AML-193 (cell line): ENCODE data around the gene NANS.

Experiments
- DNase-seq, 2 experiments: peaks; one replicate each; lab custom pipeline; 2025; lab: John Stamatoyannopoulos, UW

The NANS gene

GRCh38 chr9:98038958-98039357 lies 17.6 kb upstream of the NANS start:
- no peak for DNase-seq

DNA sequence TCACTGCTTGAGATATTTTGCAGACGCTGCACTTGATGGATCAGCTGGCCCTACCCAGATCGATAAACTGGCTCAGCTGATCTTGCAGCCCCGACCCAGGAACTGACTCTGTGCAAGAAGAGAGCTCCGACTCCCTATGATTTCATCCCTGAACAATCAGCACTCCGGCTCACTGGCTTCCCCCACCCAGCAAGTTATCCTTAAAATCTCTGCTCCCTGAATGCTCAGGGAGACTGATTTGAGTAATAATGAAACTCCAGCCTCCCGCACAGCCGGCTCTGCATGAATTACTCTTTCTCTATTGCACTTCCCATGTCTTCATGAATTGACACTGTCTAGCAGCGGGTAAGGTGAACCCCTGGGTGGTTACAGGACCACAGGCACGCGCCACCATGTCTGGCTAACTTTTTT lies 16.9 kb upstream of the NANS start:
- no peak for DNase-seq

GRCh38 chr9:98040212-98040611 lies 16.3 kb upstream of the NANS start:
- no peak for DNase-seq

DNA sequence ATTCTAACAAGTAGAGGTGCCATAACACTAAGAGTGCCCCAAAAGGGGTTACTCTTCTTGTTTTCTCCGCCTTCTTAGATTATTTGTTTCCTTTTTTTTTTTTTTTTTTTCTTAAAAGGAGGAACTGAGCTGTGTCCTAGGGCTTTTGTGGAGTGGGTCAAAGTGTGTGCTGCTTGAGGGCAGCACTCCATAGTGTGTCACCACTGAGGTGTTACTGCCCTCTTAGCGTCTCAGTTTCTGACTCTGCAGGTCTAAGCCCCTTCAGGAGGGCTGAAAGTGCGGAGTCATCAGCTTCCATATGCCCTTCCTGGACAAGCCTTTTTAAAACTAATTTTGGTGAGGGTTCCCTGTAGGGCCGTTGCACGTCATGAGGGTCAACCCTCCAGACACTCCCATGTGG lies 12.6 kb upstream of the NANS start:
- DNase-seq, result no peak

DNA sequence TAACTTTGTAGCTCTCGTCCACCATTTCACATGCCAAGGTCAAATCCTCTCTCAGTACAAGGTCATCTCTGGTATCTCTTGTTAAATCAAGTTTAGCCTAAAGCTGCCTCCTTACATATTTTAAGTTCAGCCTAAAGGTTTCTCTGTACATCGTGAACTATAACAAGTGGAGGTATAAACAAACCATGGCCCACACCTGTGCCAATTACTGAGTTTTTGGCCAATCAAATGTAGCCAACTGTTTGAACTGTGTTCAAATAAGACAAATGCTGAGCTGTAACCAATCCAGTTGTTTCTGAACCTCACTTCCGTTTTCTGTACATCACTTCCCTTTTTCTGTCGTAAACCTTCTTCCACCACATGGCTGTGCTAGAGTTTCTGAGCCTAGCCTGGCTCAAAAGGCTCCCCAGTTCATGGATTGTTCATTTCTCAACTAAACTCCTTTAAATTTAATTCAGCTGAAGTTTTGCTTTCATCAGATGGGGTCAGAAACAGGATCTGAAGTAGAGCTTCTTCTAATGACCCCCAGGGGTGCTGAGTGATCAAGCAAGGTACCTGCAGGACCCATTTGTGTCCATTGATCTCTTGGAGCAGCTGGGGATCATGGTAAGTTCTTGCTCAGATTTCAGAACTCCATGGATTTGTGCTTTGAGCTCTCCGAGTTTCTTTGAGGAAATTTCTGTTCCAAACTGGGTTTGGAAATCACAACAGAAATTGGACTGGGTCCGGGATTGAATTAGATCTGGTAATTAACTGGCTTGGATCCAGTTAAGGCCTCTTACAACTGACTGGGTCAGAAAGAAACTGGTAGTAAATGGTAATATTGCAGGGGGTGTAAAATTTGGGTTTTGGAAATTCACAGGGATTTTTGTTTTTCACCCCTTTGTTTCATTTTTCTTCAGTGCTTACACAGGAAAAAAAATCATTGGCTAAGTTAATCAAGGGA lies 11.0 kb upstream of the NANS start:
- peak; percentile 92 to 95 for DNase-seq

GRCh38 chr9:98046180-98046543 lies 10.4 kb upstream of the NANS start:
- DNase-seq, result no peak

GRCh38 chr9:98047002-98047401 lies 9.5 kb upstream of the NANS start:
- DNase-seq, result no peak

DNA sequence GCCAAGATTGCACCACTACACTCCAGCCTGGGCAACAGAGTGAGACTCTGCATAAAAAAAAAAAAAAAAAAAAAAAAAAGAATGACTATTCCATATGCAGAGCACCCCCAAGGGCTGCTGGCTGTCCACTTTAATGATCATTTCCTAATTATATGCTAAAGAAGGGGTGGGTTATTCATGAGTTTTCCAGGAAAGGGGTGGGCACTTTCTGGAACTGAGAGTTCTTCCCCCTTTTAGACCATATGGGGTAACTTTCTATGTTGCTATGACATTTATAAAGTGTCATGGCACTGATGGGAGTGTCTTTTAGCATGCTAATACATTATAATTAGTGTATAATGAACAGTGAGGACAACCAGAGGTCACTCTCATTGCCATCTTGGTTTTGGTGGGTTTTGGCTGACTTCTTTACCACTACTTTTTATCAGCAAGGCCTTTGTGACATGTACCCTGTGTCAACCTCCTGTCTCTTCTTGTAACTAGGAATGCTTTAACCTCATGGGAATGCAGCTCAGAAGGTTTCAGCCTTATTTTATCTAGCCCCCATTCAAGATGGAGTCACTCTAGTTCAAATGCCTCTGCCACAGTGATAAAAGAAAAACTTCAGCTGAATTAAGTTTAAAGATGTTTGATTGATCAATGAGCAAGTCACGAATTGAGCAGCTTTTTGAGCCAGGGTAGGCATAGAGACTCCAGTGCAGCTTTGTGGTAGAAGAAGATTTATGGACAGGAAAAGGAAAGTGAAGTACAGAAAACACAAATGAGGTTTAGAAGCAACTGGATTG lies 7.1 kb upstream of the NANS start:
- DNase-seq, result no peak

DNA sequence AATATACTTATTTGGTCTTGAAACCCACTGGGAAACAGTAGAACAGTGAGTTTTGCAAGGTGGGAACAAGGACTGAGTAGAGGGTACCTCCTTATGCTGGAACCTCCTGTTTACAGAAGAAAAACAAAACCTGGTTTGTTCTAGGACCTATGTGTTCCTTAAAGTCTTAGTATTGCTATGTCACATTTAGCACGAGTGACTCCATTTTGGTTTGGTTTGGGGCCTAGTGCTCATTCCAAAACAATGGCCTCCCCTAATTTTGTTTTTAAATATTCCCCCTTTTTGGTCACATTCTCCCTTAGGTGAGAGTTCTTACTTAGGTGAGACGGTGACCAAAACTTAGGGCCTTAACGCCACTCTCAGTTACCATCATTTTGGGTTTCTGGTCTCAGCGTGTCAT lies 6.2 kb upstream of the NANS start:
- DNase-seq, result no peak

DNA sequence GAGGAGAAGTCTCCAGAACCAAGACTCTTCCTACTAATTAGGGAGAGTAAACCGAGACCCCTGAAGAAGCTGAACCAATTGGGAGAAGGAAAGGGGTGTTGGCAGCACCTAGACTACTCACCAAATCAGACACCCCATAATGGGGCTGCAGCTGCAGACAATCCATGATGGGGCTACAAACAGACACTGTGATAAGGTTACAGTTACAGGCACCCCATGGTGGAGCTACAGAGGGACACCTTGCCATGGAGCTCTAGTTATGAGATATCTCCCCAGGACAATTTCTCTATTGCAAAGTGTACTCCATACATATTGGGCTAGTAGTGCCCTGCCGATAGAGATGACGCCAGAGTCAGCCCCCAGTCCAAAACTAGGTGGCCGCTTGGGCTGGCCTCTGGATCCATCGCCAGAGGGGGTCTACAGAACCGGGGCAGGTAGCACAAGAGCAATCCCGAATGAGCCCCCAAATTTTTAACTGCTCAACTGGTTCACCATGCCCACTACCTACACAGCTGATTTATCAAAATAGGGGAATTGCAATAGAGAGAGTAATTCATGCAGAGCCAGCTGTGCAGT lies 2.1 kb upstream of the NANS start:
- no peak for DNase-seq

GRCh38 chr9:98057138-98057799 lies 737 bp downstream of the NANS start:
- DNase-seq, result peak in 1 of 2 experiments; percentile 8

DNA sequence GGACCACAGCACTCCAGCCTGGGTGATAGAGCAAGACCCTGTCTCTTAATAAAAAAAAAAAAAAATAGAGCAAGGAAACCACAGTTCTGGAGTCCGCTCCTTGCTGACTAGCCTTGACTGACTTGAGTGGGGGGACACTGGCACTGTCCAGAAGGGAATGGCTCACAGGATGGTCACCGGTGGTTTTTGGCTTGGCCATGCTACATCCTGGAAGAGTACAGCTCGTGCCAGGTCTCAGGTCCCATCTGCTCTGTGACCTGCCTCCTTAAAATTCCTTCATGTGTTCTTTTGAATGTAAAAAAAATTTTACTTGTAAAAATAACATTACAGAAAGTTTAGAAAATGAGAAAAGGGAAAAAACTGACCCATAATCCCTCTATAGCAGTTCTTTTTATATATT lies 5.6 kb downstream of the NANS start:
- DNase-seq, result no peak

DNA sequence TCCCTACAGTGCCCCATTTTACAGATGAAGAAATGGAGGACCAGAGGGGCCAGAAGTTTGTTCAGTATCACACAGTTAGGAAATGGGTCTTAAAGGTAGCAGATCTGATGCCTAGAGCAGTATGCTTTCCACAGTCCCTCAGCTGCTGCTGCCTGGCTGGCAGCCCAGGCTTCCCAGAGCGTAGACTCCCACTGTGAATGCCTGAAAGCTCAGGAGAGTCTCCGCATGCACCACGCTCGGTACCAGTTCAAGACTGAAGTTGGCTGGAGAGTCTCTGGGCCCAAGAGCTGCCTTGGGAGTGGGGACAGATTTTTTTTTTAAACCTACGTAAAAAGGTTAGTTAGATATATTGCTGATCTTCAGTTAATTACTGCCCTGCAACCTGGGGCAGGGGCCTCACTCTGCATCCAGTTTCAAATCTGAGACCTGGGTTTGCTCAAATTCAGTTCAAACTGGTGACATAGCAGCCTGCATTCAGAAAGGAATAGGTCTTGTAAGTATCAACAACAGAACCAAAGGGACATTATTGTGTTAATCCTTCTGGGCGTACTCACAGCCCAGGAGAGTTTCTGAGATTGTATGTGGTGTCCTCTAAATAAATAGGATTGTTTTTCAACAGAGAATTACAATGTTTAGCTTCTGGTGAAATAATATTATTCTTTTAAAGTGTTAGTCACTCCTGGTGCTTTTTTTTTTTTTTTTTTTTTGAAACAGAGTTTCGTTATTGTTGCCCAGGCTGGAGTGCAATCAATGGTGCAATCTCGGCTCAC lies 8.3 kb downstream of the NANS start:
- DNase-seq, result no peak

GRCh38 chr9:98066235-98066634 lies 9.7 kb downstream of the NANS start:
- DNase-seq, result no peak

DNA sequence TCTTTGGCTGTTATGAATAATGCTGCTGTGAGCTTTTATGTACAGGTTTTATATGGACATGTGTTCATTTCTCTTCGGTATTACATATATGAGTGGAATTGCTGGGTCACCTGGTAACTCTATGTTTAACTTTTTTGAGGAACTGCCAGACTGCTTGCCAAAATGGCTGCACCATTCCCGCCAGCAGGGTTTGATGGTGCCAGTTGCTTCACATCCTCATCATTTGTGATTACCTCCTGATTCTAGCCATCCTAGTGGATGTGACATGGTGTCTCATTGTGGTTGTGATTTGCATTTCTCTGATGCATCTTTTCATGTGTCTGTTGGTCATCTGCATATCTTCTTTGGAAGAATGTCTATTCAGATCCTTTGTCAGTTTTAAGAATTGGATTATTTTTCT lies 10.7 kb downstream of the NANS start:
- DNase-seq, result no peak

DNA sequence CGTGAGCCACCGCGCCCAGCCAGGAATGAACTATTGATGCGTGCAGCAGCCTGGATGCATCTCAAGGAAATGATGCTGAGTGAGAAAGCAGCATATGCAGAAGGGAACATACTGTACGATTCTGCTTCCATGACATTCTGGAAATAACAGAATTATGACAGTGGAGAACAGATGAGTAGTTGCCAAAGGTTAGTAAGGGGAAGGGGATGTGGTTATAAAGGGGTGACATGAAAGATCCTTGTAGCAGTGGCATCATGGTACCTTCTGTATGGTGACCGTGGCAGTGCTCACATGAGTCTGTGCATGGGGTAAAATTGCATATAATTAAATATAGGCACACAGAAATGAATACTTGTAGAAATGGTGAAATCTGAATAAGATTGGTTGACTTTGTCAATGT lies 13.0 kb downstream of the NANS start:
- DNase-seq, result no peak

DNA sequence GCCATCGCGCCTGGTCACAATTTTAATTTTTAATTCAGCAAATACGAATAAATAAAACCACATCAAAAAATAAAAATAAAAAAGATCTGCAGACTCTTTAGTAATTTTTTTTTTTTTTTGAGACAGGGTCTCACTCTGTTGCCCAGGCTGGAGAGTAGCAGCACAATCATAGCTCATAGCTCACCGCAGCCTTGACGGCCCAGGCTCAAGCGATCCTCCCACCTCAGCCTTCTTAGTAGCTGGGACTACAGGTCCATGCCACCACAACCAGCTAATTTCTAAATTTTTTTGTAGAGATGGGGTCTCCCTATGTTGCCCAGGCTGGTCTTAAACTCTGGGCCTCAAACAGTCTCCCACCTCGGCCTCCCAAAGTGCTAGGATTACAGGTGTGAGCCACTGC lies 14.2 kb downstream of the NANS start:
- DNase-seq, result no peak

GRCh38 chr9:98071737-98072136 lies 15.2 kb downstream of the NANS start:
- DNase-seq, result no peak

DNA sequence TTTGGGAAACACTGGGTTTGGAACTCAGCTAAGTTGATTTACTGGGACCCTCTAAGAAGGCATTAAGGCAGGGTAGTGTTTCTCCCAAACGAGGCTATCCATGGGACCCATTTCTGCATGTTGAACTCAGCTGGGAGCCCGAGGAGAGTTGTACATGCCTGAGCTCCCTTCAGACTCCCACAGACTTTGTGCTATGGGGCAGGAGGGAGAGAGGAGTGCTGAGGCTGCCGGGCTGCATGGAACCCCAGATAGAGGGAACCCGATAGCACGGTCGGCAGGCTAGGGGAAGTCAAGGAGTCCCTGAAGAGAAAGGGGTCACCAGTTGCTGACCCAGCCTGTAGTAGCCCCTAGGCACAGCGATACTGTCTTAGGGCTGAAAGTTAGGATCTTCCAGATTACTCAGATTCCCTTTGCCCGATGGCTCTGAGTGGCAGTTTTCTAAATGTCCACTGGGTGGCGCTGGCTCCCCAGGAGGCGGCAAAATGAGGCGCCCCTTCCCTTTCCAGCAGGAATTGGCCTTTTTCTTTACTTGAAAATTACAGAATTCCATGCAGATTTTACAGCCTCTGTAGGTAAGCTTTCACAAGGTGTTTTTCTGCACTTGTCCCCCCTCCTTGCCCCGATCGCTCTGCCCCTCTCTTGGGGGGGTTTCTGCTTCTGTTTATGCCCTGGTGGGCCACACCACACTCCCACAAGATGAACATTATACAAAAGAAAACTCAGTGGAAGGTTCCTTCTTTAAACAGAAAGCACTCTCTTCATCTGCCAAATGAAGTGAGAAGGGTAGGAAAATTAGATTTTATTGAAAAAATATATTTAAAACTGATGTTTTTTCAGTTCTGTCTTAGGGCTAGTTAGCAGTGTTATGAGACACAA lies 17.8 kb downstream of the NANS start:
- DNase-seq, result peak in 1 of 2 experiments; percentile 21

GRCh38 chr9:98075332-98075805 lies 18.8 kb downstream of the NANS start:
- DNase-seq, result no peak
